Activated naive CD4-positive, alpha-beta T cell treated with anti-CD3 and anti-CD28 coated beads, Interleukin-2, amount 10 ng/mL, durations not matched to agents 7 days and 5 days (primary cell): ENCODE results near the gene MRPL47.
A peak's percentile ranks its signal among the peaks of the same experiment; 100 is the strongest.
"Not testable (repeated sequence)": the region's sequence is repeated elsewhere in the genome, so short reads cannot be mapped to it uniquely, and the experiment has no call there.

Experiments used
- CTCF ChIA-PET: fragments of 350-600 bp; sonication (Branson Sonifier 250); formaldehyde crosslinking; loops from one replicate; lab custom pipeline; 2021; ENCODE audit warnings: antibody characterized with exemption; lab: Charles Lee
- DNase-seq: peaks from one replicate; pipeline ENCODE4 v3.0.0-alpha.2; 2020
- H3K27ac Mint-ChIP-seq: one replicate; pipeline ENCODE4 v1.8.0; 2021; ENCODE audit warnings: mild to moderate bottlenecking, moderate library complexity, mixed read lengths
- H3K27me3 Mint-ChIP-seq: one replicate; pipeline ENCODE4 v1.8.0; 2021; ENCODE audit warnings: mild to moderate bottlenecking, mixed read lengths
- H3K36me3 Mint-ChIP-seq: one replicate; pipeline ENCODE4 v1.8.0; 2021; ENCODE audit warnings: mixed read lengths
- H3K4me1 Mint-ChIP-seq: one replicate; pipeline ENCODE4 v1.8.0; 2021; ENCODE audit warnings: mixed read lengths
- H3K4me3 Mint-ChIP-seq: one replicate; pipeline ENCODE4 v1.8.0; 2021; ENCODE audit warnings: mild to moderate bottlenecking, moderate library complexity, mixed read lengths
- H3K9me3 Mint-ChIP-seq: one replicate; pipeline ENCODE4 v1.8.0; 2021; ENCODE audit warnings: mixed read lengths

Gene MRPL47

DNA sequence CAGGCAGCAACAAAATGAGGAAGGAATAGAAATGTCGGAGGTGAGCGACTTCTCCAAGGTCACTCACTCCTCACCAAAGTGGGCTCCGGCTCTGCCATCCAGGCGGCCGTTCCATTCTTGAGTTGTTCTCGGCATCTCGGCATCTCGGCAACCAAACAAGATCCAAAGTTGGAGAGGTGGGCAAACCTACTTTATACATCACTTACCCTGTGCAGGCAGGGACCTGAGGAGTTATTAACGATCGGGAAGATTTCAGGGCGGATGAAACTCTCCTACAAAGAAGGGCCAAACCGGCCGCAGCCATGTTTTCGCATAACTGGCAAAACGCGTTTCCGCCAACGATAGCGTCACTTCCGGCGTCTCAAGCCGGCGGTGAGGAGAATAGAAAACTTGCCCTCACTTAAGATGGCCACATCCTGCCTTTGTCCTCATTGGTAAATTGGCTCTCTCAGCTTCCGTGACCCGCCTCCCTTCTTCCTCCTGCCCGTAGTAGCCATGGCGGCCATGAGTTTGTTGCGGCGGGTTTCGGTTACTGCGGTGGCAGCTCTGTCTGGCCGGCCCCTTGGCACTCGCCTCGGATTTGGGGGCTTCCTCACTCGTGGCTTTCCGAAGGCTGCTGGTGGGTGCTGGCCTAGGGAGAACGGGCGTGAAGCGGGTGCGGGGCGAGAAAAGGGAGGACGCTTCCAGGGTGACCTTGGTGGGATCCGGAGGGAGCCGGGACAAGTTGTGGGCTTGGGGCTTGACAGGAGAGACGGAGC is at the start of gene MRPL47, which contains the start of gene NDUFB5:
Gene MRPL47, minus strand, starts transcription at position 318 of the 758 bp plus-strand sequence. Its CDS starts 14 bp downstream, at position 304.
Gene NDUFB5, plus strand, starts transcription at position 474 of the 758 bp plus-strand sequence. Its CDS starts 22 bp downstream, at position 496.
- peak; percentile 96 for DNase-seq
- H3K4me3 Mint-ChIP-seq: peak within 1 kb of the TSS; percentile 98
- H3K27ac Mint-ChIP-seq: peak within 1 kb of the TSS; percentile 97
- peaks cover 36% of the 10 kb centered on the region for H3K36me3 Mint-ChIP-seq
- CTCF ChIA-PET: interaction anchor here (1.1 kb wide), 1 partner anchor 48 kb away, joined by 3 read pairs; the partner anchor contains the start of gene USP13
- H3K4me1 Mint-ChIP-seq: peaks cover 58% of the 10 kb centered on the region
- H3K27me3 Mint-ChIP-seq: no peaks in the 10 kb centered on the region
- H3K9me3 Mint-ChIP-seq: no peaks in the 10 kb centered on the region

DNA sequence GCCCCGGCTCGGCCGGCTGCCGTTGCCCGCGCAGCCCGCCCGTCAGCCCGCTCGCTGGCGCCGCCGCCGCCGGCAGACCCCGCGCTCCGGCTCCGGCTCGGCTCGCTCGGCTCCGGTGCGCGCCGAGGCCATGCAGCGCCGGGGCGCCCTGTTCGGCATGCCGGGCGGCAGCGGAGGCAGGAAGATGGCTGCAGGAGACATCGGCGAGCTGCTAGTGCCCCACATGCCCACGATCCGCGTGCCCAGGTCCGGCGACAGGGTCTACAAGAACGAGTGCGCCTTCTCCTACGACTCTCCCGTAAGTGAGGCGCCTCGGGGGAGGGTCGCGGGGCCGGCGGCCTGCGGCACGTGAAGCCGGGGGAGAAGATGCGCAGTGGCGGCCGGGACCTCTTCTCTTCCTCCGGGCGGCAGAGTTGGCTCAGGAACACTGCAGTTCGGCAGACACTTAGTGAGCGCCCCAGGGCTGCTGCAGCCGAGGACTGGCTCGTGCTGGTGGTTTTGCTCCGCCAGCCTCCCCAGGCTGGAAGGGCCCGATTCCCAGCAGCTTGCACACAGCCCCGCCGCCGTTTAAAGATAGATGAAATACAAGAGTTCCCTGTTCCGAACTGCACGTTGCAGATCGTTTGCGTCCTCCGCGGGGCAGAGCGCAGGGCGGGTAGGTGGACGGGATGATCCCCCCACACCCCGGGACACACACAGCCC is 48.8 kb upstream of the MRPL47 start:
- CTCF ChIA-PET: interaction anchor here (1.0 to 1.6 kb wide), 3 partner anchors 12 to 96 kb away, joined by 3 to 4 read pairs (median 3); no protein-coding TSS in a partner anchor
- Mint-ChIP-seq H3K27me3 (peaks cover 30% of the 10 kb centered on the region), H3K9me3 (no peaks in the 10 kb centered on the region), H3K4me3 (peak overlapping the region; percentile 95), H3K4me1 (peaks cover 30% of the 10 kb centered on the region), H3K27ac (peak overlapping the region; percentile 88), H3K36me3 (no peaks in the 10 kb centered on the region)
- DNase-seq: peak; percentile 72

DNA sequence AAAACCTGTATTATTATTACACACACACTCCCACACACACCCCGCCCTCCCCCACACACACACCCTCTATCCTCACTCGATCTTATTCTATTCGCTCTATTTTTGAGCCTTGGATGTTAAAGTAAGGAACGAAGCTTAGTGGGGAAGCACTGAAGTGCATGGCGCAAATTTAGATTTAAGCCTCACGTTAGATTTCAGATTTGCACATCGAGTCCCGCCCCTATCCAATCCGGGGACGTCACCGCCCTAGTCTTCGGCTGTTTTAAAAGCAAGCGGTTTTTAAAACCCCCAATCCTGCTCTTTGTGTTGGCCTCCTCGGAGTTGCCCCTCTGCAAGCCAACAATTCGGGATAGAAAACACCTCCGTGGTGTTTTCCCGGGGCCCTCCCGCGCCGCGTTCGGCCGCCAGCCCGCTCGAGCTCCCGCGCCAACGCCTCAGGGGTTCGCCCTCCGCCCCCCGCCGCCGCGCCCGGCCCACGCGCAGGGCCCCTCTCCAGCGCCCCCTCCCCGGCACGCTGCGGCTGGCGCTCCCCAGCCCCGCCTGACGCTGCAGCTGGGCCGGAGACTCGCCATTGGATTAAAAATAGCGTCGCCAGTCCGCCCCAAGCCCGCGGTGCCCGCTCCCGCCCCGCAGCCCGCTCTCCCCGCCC is 48.1 kb upstream of the MRPL47 start, which contains the start of gene USP13:
Gene USP13, plus strand, starts transcription at position 594 of the 649 bp plus-strand sequence. CDS start 186 bp downstream, outside the sequence.
- Mint-ChIP-seq H3K4me1 (peaks cover 30% of the 10 kb centered on the region), H3K9me3 (no peaks in the 10 kb centered on the region), H3K4me3 (peak within 1 kb of the TSS; percentile 95), H3K27me3 (peaks cover 30% of the 10 kb centered on the region), H3K27ac (peak within 1 kb of the TSS; percentile 88), H3K36me3 (no peaks in the 10 kb centered on the region)
- peak; percentile 73 for DNase-seq
- CTCF ChIA-PET: interaction anchor here (0.8 to 1.6 kb wide), 3 partner anchors 13 to 48 kb away, joined by 3 to 4 read pairs (median 3); partner anchors contain the start of genes MRPL47 and NDUFB5

DNA sequence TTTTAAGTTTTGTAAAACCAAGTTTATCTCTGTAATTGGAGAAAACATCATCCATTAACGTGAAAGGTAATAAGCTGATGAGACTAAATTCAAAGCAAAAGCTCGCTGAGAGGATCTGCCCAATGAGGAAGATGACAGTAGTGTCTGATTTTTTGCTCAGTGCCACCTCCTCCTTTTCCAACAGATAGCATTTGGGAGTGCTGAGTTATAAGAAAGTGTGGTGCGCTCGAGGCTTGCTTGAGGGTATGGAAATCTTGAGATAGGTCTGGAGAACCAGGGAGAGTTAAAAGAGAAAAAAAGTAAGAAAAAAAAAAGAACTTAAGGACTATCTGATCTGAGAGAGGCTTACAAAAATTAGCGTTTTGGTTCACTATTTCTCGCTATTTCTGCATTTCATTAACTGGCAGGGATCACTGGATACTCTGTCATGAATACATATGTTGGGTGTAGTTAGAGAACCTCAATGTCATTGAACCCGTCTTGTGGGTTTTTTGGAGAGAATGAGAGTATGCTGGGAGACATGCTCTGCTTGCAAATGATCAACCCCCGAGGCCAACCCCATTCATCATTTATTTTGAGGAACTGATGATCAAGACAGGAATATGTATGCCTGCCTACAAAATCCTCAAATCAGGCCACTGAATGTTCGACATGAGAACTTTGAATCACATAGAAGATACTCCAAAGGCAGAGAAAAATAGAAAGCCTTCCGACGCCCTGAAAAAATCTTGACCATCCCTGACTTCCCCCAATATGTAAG is 47.4 kb upstream of the MRPL47 start:
- DNase-seq: no peak
- Mint-ChIP-seq H3K4me3 (peak overlapping the region; percentile 67), H3K27ac (peak overlapping the region; percentile 74), H3K4me1 (peaks cover 30% of the 10 kb centered on the region), H3K9me3 (no peaks in the 10 kb centered on the region), H3K36me3 (no peaks in the 10 kb centered on the region), H3K27me3 (peaks cover 30% of the 10 kb centered on the region)
- CTCF ChIA-PET: interaction anchor here (0.6 to 1.0 kb wide), 3 partner anchors 13 to 278 kb away, joined by 3 read pairs; partner anchors contain the start of genes MRPL47 and NDUFB5

DNA sequence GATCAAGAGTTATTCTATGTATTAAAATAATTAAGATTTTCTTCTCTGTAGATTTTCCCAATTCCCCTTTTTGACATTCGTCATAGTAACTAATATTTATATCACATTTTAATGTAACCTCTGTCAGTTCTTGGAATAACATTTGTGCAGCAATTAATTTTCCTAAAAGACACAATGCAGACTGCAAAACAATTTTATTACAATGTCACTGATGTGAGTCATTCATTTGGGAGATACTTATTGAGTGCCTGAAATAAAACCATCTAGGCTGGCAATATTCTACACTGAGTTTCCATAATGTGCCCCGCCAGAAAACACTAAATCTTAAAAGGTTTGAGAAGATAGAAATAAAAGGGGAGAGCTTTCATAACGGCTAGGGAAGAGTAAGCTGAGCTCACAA is 41.7 kb upstream of the MRPL47 start:
- peaks cover 10% of the 10 kb centered on the region for H3K4me1 Mint-ChIP-seq
- CTCF ChIA-PET: no interaction called here
- DNase-seq: no peak
- H3K36me3 Mint-ChIP-seq: no peaks in the 10 kb centered on the region
- no peak overlapping the region for H3K27ac Mint-ChIP-seq
- H3K4me3 Mint-ChIP-seq: no peak overlapping the region
- H3K9me3 Mint-ChIP-seq: no peaks in the 10 kb centered on the region
- H3K27me3 Mint-ChIP-seq: peaks cover 11% of the 10 kb centered on the region

DNA sequence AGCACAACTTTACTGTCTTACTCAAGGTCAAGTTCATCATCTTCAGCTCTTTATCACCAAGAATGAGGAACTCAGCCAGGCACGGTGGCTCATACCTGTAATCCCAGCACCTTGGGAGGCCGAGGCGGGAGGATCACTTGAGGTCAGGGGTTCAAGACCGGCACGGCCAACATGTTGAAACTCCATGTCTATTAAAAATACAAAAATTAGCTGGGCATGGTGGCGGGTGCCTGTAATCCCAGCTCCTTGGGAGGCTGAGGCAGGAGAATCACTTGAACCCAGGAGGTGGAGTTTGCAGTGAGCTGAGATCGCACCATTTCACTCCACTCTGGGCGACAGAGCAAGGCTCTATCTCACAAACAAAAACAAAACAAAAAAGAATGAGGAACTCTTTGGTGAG is 39.4 kb upstream of the MRPL47 start:
- CTCF ChIA-PET: interaction anchor here (1.0 kb wide), 1 partner anchor 285 kb away, joined by 3 read pairs; no protein-coding TSS in a partner anchor
- H3K9me3 Mint-ChIP-seq, H3K27me3 Mint-ChIP-seq, DNase-seq, H3K4me1 Mint-ChIP-seq, H3K4me3 Mint-ChIP-seq, H3K27ac Mint-ChIP-seq, H3K36me3 Mint-ChIP-seq: not testable (repeated sequence)

DNA sequence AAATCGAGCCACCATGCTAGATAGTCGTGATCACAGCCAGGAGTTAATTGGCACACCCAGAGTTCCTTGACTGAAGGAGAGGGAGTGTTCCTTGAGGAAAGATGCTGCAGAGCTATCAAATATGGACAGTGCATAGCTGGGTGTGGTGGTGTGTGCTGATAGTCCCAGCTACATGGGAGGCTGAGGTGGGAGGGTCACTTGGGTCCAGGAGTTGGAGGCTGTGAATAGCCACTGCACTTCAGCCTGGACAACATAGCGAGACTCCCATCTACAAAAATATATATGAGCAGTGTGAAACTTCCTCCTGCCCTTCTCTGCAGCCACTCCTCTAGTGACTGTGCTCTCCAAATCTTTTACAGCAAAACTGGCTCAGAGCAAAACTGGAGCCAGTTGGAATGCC is 38.4 kb upstream of the MRPL47 start:
- no peaks in the 10 kb centered on the region for H3K27me3 Mint-ChIP-seq
- H3K4me3 Mint-ChIP-seq: no peak overlapping the region
- DNase-seq: no peak
- H3K36me3 Mint-ChIP-seq: no peaks in the 10 kb centered on the region
- no peak overlapping the region for H3K27ac Mint-ChIP-seq
- CTCF ChIA-PET: no interaction called here
- no peaks in the 10 kb centered on the region for H3K9me3 Mint-ChIP-seq
- H3K4me1 Mint-ChIP-seq: peaks cover 7% of the 10 kb centered on the region

DNA sequence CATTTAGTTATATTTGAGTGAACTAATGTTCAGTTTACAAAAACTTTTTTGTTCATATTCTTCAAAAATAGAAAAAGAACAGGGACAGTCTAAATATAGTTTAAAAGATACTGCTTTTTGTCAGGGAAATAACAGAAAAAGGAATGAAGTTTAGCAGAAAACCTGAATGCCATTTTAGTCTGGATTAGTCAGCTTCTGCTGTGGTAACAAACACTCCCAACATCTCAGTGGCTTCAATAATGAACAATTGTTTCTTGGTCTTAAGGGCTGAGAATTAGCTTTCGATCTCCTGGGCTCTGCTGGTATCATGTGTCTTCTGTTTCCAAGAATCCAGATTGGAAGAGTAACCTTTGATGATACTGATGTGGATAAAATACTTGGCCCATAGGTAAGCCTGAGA is 36.0 kb upstream of the MRPL47 start:
- Mint-ChIP-seq H3K27ac (no peak overlapping the region), H3K4me3 (no peak overlapping the region), H3K4me1 (peaks cover 7% of the 10 kb centered on the region), H3K27me3 (no peaks in the 10 kb centered on the region), H3K9me3 (no peaks in the 10 kb centered on the region), H3K36me3 (no peaks in the 10 kb centered on the region)
- CTCF ChIA-PET: no interaction called here
- DNase-seq: no peak

DNA sequence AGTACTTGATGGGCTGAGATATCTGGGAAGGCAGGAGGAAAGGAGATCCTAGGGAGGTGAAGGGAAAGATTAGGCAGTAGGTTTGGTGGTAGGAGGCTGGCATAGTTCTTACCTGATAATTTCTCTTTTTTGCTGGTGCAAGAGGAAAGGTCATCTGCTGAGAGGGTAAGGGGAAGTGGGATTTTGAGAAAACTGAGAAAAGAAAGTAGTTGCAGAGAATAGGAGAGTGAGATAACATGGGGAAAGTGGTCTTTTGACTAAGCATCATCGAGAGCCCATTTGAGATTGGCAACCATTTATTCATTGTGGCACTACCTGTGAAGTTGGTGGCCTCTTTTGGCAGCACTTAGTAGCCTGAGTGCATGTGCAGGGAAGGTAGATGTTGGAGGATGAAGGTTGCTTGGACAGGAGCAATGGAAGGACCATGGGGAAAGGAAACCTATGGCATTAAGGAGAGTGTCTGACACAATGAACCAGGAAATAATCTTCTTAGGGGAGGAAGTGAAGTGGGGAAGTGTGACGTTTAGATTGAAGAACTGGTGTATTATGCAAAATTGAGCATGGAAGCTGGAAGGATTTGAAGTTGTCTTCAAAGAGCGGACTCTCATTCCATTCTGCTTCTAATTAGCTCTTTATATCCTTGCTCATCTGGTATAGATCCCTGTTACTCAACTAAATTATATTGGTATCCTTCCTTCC is 26.5 kb upstream of the MRPL47 start:
- H3K27me3 Mint-ChIP-seq: no peaks in the 10 kb centered on the region
- no peaks in the 10 kb centered on the region for H3K9me3 Mint-ChIP-seq
- CTCF ChIA-PET: no interaction called here
- peaks cover under 1% of the 10 kb centered on the region for H3K36me3 Mint-ChIP-seq
- no peaks in the 10 kb centered on the region for H3K4me1 Mint-ChIP-seq
- no peak overlapping the region for H3K4me3 Mint-ChIP-seq
- H3K27ac Mint-ChIP-seq: no peak overlapping the region
- DNase-seq: no peak

DNA sequence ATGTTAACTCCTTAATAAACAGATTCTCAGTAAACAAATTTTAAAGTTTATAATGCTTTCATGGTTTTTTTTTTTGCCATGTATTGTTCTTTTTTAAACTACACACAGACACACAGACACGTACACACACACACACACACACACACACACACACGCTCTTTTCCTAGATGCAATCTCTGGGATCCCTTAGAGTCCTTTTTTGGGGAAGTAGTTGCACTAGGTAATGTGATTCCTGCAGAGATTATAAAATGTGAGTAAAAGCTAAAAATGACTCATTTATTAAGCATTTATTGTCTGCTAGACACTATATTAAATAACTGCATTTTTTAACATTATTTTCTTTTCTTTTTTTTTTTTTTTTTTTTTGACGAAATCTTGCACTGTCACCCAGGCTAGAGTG is 20.0 kb upstream of the MRPL47 start:
- Mint-ChIP-seq H3K4me3 (no peak overlapping the region), H3K4me1 (no peaks in the 10 kb centered on the region), H3K27me3 (no peaks in the 10 kb centered on the region), H3K36me3 (peaks cover 42% of the 10 kb centered on the region), H3K27ac (no peak overlapping the region), H3K9me3 (no peaks in the 10 kb centered on the region)
- DNase-seq: no peak
- CTCF ChIA-PET: interaction anchor here (0.9 kb wide), 1 partner anchor 26 kb away, joined by 3 read pairs; no protein-coding TSS in a partner anchor

DNA sequence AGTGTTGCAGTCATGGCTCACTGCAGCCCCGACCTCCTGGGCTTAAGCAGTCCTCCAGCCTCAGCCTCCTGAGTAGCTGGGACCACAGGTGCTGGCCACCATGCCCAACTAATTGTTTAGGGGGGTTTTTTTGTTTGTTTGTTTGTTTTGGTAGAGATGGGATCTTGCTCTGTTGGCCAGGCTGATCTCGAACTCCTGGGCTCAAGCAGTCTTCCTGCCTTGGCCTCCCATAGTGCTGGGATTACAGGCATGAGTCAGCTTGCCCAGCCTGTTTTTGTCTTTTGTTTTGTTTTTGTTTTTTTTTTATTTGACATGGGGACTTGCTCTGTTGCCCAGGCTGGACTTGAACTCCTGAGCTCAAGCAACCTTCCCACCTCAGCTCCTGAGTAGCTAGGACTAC is 17.6 kb upstream of the MRPL47 start:
- H3K27me3 Mint-ChIP-seq: no peaks in the 10 kb centered on the region
- no peaks in the 10 kb centered on the region for H3K4me1 Mint-ChIP-seq
- CTCF ChIA-PET: no interaction called here
- no peaks in the 10 kb centered on the region for H3K9me3 Mint-ChIP-seq
- H3K4me3 Mint-ChIP-seq: no peak overlapping the region
- no peak for DNase-seq
- peaks cover 55% of the 10 kb centered on the region for H3K36me3 Mint-ChIP-seq
- no peak overlapping the region for H3K27ac Mint-ChIP-seq

DNA sequence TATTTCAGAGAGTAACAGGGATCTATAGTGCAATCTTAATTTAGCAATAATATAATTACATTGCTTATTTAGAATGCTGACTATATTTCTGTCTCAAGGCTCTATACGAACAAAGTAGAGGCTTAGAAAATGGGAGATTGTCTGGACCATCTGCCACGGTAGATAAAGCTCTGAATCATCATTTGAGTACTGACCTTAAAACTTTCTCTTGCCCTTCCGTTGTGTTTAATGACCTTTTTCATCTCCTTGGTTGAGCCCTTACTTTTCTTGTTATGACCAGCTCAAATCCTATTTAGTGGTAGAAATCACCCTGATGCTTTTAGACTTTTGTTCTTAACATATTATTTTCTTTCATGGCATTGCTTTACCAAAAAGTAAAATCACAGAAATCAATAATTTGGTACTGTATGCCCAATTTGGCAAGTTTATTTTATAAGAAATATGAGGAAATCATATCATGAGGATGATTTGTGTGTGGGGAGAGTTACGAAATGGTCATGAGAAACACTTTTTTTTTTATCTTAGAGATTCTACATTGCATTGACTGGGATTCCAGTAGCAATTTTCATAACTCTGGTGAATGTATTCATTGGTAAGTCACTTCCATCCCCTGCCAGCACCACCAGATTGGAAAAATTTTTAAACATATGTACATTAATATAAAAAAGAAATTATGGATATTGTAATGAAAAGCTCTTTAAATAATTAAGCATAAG is 11.2 kb upstream of the MRPL47 start:
- Mint-ChIP-seq H3K4me3 (no peak overlapping the region), H3K4me1 (peaks cover 5% of the 10 kb centered on the region), H3K36me3 (peaks cover 33% of the 10 kb centered on the region), H3K27me3 (no peaks in the 10 kb centered on the region), H3K9me3 (no peaks in the 10 kb centered on the region), H3K27ac (no peak overlapping the region)
- CTCF ChIA-PET: no interaction called here
- DNase-seq: no peak
